Peyer's patch (tissue), 4 donors: Measurements from ENCODE around the gene EIF4B. TPM values are rescaled to one million over a fixed set of nuclear protein-coding genes. Genes with fewer than 3 reads are reported as not detected.

ENCODE experiments used
- DNase-seq, 3 donors: peaks; one replicate each; pipeline ENCODE4 v3.0.0-alpha.2; 2017 to 2019
- H3K27ac ChIP-seq, 4 donors: fragments of 200-600 bp; sonication (generic); one replicate each; pipeline ENCODE4 v1.5.1; 2016 to 2019
- H3K27me3 ChIP-seq, 2 donors: fragments of 200-600 bp; sonication (generic); one replicate each; pipeline ENCODE4 v1.5.1; 2019
- H3K36me3 ChIP-seq, 3 donors: fragments of 200-600 bp; sonication (generic); one replicate each; pipeline ENCODE4 v1.5.1; 2016 to 2019
- H3K4me1 ChIP-seq, 4 donors: fragments of 200-600 bp; sonication (generic); one replicate each; pipeline ENCODE4 v1.5.1; 2016 to 2019
- H3K4me3 ChIP-seq, 4 donors: fragments of 200-600 bp; sonication (generic); 1 replicate in 3 of 4; 2 replicates in 1 of 4; pipeline ENCODE4 v1.5.1; 2016 to 2019; ENCODE audit warnings: mild to moderate bottlenecking in 1 of 4
- H3K9me3 ChIP-seq, 4 donors: fragments of 200-600 bp; sonication (generic); one replicate each; pipeline ENCODE4 v1.5.1; 2016 to 2019; ENCODE audit warnings: mild to moderate bottlenecking in 1 of 4
- CTCF ChIP-seq, 6 experiments: fragments of 450-650 bp in 4 of 6; fragments of 200-600 bp in 2 of 6; sonication (generic) in 1 of 6; IDR thresholded peaks; one replicate each; pipeline ENCODE4 v1.5.1; 2017 to 2019; ENCODE audit warnings: antibody characterized with exemption in 6 of 6, mild to moderate bottlenecking in 3 of 6, moderate library complexity in 1 of 6
- POLR2A ChIP-seq, 2 donors: fragments of 450-650 bp; IDR thresholded peaks; one replicate each; pipeline ENCODE4 v1.5.1; 2017; ENCODE audit warnings: antibody characterized with exemption in 2 of 2, mild to moderate bottlenecking in 2 of 2, moderate library complexity in 2 of 2
- total RNA-seq, 4 donors: library from RNA; depleted of rRNA; stranded (reverse); fragments of >200 nt; gene quantifications; one replicate each; pipeline ENCODE4 v1.1.0, GENCODE V29; 2016

The EIF4B gene
- total RNA-seq, 4 donors from 2014 or later, result 234 to 531 (median 250) TPM

DNA sequence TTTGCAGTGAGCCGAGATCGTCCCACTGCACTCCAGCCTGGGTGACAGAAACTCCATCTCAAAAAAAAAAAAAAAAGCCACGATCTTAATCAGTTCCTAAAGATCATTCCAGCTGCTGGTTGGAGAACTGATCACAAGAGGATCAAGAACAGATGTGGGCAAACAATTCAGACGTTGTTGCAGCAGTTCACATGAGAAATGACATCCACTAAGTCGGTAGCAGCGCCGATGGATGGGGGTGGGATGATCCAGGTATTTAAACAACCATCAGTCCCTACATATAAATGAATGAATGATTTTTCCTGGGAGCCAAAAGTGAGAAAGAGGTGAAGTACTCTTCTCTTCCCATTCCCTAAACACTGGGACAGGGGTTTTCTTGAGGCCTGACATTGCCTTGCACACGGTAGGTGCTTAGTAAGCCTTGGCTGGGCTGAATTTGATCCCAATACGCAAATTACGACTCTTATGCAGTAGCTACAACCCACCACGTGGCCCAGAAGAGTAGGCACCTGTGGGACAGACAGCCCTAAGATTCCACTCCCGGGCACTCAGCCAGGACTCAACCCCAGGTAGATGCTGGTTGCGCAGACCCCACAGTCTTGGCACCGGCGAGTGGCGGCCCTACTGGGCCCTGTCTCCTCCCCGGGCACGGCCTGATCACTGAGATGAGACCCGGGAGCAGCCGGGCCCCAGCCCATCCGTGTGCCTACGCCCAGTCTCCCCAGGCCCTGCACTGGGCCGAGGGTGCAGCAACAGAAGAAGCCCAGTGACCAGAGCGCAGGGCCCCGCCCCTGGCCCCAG is 72.4 kb downstream of the EIF4B start:
- peak in 2 of 3 donors; percentile 38 to 71 for DNase-seq
- TF ChIP-seq POLR2A (IDR thresholded peaks at IDR 0.05) (no peak), CTCF (IDR thresholded peaks at IDR 0.05) (peak in 2 of 6 experiments; percentile 15 to 20)
- Histone ChIP-seq H3K27me3 (no peaks in the 10 kb centered on the region), H3K27ac (peak overlapping the region; percentile 76 to 93 (median 87)), H3K4me3 (peak overlapping the region; percentile 60 to 80 (median 74)), H3K36me3 (peaks cover 0 to 25% (median 0%) of the 10 kb centered on the region in 3 donors), H3K9me3 (no peaks in the 10 kb centered on the region), H3K4me1 (peaks cover 0 to 23% (median 0%) of the 10 kb centered on the region in 4 donors)

- no peaks in the 10 kb centered on the region for H3K9me3 ChIP-seq
- H3K4me3 ChIP-seq, result peak within 1 kb of the TSS; percentile 60 to 80 (median 74)
- no peaks in the 10 kb centered on the region for H3K27me3 ChIP-seq
- peak within 1 kb of the TSS; percentile 76 to 93 (median 87) for H3K27ac ChIP-seq
- peak; percentile 98 to 99 (median 99) for DNase-seq
- TF ChIP-seq CTCF (IDR thresholded peaks at IDR 0.05) (no peak), POLR2A (IDR thresholded peaks at IDR 0.05) (peak; percentile 75 to 84)
- peaks cover 0 to 16% (median 0%) of the 10 kb centered on the region in 4 donors for H3K4me1 ChIP-seq
- peaks cover 0 to 21% (median 0%) of the 10 kb centered on the region in 3 donors for H3K36me3 ChIP-seq
Observed at GRCh38 chr12:53079226-53080117, 73.2 kb downstream of the EIF4B start, which contains the start of gene SPRYD3. Gene SPRYD3 (minus strand): TSS chr12:53079390. CDS start chr12:53079333, 57 bp downstream.

DNA sequence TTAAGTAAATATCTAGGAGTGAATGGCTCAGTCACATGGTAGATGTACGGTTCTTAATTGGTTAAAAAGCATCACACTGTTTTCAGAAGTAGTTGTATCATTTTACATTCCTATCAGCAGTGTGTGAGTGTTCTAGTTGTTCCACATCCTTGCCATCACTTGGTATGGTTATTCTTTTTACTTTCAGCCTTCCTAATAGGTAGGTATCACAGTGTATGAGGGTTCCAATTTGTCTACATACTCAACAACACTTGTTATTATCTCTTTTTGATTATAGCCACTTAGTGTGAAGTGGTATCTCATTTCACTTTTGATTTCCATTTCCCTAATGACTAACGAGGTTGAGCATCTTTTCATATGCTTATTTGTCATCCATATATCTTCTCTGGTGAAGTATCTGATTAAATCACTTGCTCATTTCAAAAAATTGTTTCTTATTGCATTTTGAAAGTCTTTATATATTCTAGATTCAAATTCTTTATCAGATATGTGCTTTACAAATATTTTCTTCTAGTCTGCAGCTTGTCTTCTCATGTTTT is 76.5 kb downstream of the EIF4B start:
- Histone ChIP-seq H3K27ac (no peak overlapping the region), H3K27me3 (no peaks in the 10 kb centered on the region), H3K4me1 (peaks cover 0 to 10% (median 0%) of the 10 kb centered on the region in 4 donors), H3K4me3 (no peak overlapping the region), H3K36me3 (no peaks in the 10 kb centered on the region), H3K9me3 (no peaks in the 10 kb centered on the region)
- TF ChIP-seq POLR2A (IDR thresholded peaks at IDR 0.05) (no peak), CTCF (IDR thresholded peaks at IDR 0.05) (no peak)
- no peak for DNase-seq

- no peaks in the 10 kb centered on the region for H3K4me1 ChIP-seq
- no peaks in the 10 kb centered on the region for H3K9me3 ChIP-seq
- DNase-seq, result no peak
- no peak overlapping the region for H3K27ac ChIP-seq
- H3K27me3 ChIP-seq, result no peaks in the 10 kb centered on the region
- TF ChIP-seq POLR2A (IDR thresholded peaks at IDR 0.05), result no peak
- TF ChIP-seq CTCF (IDR thresholded peaks at IDR 0.05), result no peak
- H3K4me3 ChIP-seq, result no peak overlapping the region
- H3K36me3 ChIP-seq, result no peaks in the 10 kb centered on the region
Observed at GRCh38 chr12:53086361-53086760, 80.1 kb downstream of the EIF4B start.

DNA sequence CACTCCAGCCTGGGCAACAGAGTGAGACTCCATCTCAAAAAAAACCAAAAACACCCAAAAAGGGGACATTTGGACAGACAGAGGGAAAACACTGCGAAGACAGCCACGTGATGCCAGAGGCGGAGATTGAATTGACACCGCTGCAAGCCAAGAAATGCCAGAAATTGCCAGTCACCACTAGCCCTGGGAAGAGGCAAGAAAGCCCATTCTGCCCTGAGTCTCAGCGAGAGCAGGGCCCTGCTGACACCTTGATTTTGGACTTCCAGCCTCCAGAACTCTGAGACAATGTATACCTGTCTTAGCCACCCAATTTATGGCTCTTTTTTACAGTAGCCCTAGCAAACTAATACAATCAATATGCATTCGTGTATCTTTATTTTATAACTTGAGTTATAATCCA is 83.8 kb downstream of the EIF4B start:
- H3K4me1 ChIP-seq, result no peaks in the 10 kb centered on the region
- no peak for DNase-seq
- no peaks in the 10 kb centered on the region for H3K27me3 ChIP-seq

More for the DNA sequence above, 83.8 kb downstream of the EIF4B start:
- H3K9me3 ChIP-seq, result no peaks in the 10 kb centered on the region
- no peak overlapping the region for H3K27ac ChIP-seq
- H3K36me3 ChIP-seq, result no peaks in the 10 kb centered on the region
- H3K4me3 ChIP-seq, result no peak overlapping the region
- no peak for TF ChIP-seq POLR2A (IDR thresholded peaks at IDR 0.05)
- TF ChIP-seq CTCF (IDR thresholded peaks at IDR 0.05), result no peak
